Spleen (tissue), 7 donors: ENCODE results near the gene NTMT2.

ENCODE experiments used
- POLR2A ChIP-seq, 3 donors: fragments of 450-650 bp; IDR thresholded peaks; one replicate each; pipeline ENCODE4 v1.5.1; 2017; ENCODE audit warnings: antibody characterized with exemption in 3 of 3, mild to moderate bottlenecking in 1 of 3
- POLR2AphosphoS5 ChIP-seq, 3 donors: sonication (generic); formaldehyde crosslinking; IDR thresholded peaks; one replicate each; pipeline ENCODE4 v1.5.1; 2017; ENCODE audit warnings: antibody characterized with exemption in 3 of 3
- TF ChIP-seq, protein P1 (sequence below), 11 experiments: fragments of 200-600 bp in 7 of 11; fragments of 450-650 bp in 4 of 11; sonication (generic) in 4 of 11; IDR thresholded peaks in 8 of 11; conservative IDR thresholded peaks in 3 of 11; 1 replicate in 7 of 11; 2 replicates in 4 of 11; pipeline versions ENCODE4 v1.4.0 to v1.8.0; 2016 to 2021; ENCODE audit warnings: antibody characterized with exemption in 11 of 11, inconsistent platforms in 4 of 11, mild to moderate bottlenecking in 1 of 11
- donor health status: DM: no; HTN: no; CAD: no; lungs with moderate emphysema.
- donor health status: DM: no; HTN: no; CAD: no.
- donor health status: DM: no; HTN: no; CAD: no.

DNA sequence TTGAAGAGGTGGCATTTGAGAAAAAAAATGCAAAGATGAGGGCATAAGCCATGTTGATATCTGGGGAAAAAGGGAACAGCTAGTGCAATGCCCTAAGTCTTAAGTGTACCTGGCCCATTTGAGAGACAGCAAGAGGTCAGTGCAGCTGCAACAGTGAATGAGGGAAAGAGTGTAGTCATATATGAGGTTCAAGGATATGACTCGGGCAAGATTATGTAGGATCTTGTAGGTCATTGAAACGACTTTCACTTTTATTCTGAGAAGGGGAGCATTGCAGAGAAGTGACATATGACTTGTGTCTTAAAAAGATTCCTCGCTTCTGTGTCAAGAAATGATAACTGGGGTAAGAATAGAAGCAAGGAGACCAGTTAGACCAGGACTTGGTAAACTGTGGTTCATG lies 31.0 kb downstream of the NTMT2 start:
- no peak for TF ChIP-seq POLR2A (IDR thresholded peaks at IDR 0.05)
- TF ChIP-seq, protein P1, sequence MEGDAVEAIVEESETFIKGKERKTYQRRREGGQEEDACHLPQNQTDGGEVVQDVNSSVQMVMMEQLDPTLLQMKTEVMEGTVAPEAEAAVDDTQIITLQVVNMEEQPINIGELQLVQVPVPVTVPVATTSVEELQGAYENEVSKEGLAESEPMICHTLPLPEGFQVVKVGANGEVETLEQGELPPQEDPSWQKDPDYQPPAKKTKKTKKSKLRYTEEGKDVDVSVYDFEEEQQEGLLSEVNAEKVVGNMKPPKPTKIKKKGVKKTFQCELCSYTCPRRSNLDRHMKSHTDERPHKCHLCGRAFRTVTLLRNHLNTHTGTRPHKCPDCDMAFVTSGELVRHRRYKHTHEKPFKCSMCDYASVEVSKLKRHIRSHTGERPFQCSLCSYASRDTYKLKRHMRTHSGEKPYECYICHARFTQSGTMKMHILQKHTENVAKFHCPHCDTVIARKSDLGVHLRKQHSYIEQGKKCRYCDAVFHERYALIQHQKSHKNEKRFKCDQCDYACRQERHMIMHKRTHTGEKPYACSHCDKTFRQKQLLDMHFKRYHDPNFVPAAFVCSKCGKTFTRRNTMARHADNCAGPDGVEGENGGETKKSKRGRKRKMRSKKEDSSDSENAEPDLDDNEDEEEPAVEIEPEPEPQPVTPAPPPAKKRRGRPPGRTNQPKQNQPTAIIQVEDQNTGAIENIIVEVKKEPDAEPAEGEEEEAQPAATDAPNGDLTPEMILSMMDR (IDR thresholded peaks at IDR 0.05 in 8 of 11, conservative IDR thresholded peaks at IDR 0.05 in 3 of 11): no peak
- TF ChIP-seq POLR2AphosphoS5 (IDR thresholded peaks at IDR 0.05): no peak
